Measurements from ENCODE around the gene PIEZO1. TPM values are rescaled to one million over a fixed set of nuclear protein-coding genes. Genes with fewer than 3 reads are reported as not detected.

PIEZO1 gene
- total RNA-seq, 1 experiment from 2014 or later: 71.1 TPM

GRCh38 chr16:88773812-88774291 lies 11.2 kb downstream of the PIEZO1 start:
- H3K79me2 ChIP-seq (ENCODE audit: insufficient read depth, low read length): no peaks in the 10 kb centered on the region
- no peak overlapping the region for H2BK5ac ChIP-seq (ENCODE audit: insufficient read length, low read length)
- no peak overlapping the region for H3K4me2 ChIP-seq (ENCODE audit: insufficient read depth, insufficient read length, low read length)
- no peak overlapping the region for H4K5ac ChIP-seq (ENCODE audit: insufficient read length, low read depth, low read length)
- no peak overlapping the region for H2AFZ ChIP-seq (ENCODE audit: low read length)
- Mint-ChIP-seq H3K9me3 (no peaks in the 10 kb centered on the region), H3K36me3 (ENCODE audit: insufficient read depth in 1 of 3, low read depth in 3 of 3) (no peaks in the 10 kb centered on the region), H3K4me3 (no peak overlapping the region), H3K27ac (peak overlapping the region in 1 of 3 experiments; percentile 59; a peak in 1 of 7 replicates), H3K27me3 (ENCODE audit: low read depth) (no peaks in the 10 kb centered on the region), H3K4me1 (peaks cover 30 to 58% of the 10 kb centered on the region in 2 experiments)
- no peak overlapping the region for H3K4ac ChIP-seq (ENCODE audit: low read depth, low read length)
- no peak overlapping the region for H3K23ac ChIP-seq (ENCODE audit: insufficient read length, low read depth, low read length)
- H4K8ac ChIP-seq (replicated peaks; ENCODE audit: insufficient read length, low read depth, low read length): no peak overlapping the region
- no peak overlapping the region for H2BK120ac ChIP-seq (ENCODE audit: low read depth, low read length, poor library complexity, severe bottlenecking)
- no peaks in the 10 kb centered on the region for H3K23me2 ChIP-seq (ENCODE audit: insufficient read length, low read depth, low read length, poor library complexity, severe bottlenecking)
- H3K18ac ChIP-seq (ENCODE audit: insufficient read length, low read depth, low read length): no peak overlapping the region
- no peak overlapping the region for H2BK20ac ChIP-seq (ENCODE audit: low read depth, low read length, poor library complexity, severe bottlenecking)
- no peak overlapping the region for H3T11ph ChIP-seq (ENCODE audit: low read length)
- no peaks in the 10 kb centered on the region for H3K79me1 ChIP-seq (ENCODE audit: insufficient read depth, low read depth, low read length, poor library complexity, severe bottlenecking)
- no CpG with 5 or more reads among the region's 12 CpGs for WGBS (ENCODE audit: extremely low coverage, insufficient read length, low lambda C conversion rate)
- H3K9ac ChIP-seq (ENCODE audit: extremely low read depth, insufficient read length, low read length): no peak overlapping the region
- no peaks in the 10 kb centered on the region for H3K9me3 ChIP-seq (ENCODE audit: control insufficient read depth, low read depth, low read length)
- no peak overlapping the region for H2BK12ac ChIP-seq (ENCODE audit: insufficient read length, low read depth, low read length)
- H4K20me1 ChIP-seq (ENCODE audit: control insufficient read depth, insufficient read depth, insufficient read length): no peaks in the 10 kb centered on the region
- no peak overlapping the region for H2BK15ac ChIP-seq (ENCODE audit: low read depth, low read length)
- no peak overlapping the region for H2AK5ac ChIP-seq (ENCODE audit: insufficient read length, low read length)
- H3K14ac ChIP-seq (ENCODE audit: insufficient read depth, low read length): no peak overlapping the region
- no peak overlapping the region for H4K91ac ChIP-seq (ENCODE audit: insufficient read length, low read depth, low read length)
- no peak overlapping the region for H3K27ac ChIP-seq (ENCODE audit: insufficient read length, low read depth, low read length)
- no peak overlapping the region for H3K56ac ChIP-seq (ENCODE audit: insufficient read length, low read depth, low read length)
- TF ChIP-seq CTCF (conservative IDR thresholded peaks at IDR 0.05): no peak
- no peaks in the 10 kb centered on the region for H3K27me3 ChIP-seq (ENCODE audit: insufficient read depth, low read length)
- DNase-seq: no peak
- H3K4me1 ChIP-seq (ENCODE audit: insufficient read depth, low read length): no peaks in the 10 kb centered on the region
